GM18951 (cell line): ENCODE results near the gene GPR37L1.
"Not testable (repeated sequence)": the region's sequence is repeated elsewhere in the genome, so short reads cannot be mapped to it uniquely, and the experiment has no call there.

Source experiments
- POLR2A ChIP-seq: IDR thresholded peaks from 4 replicates; pipeline ENCODE4 v1.6.1; 2011; ENCODE audit warnings: mild to moderate bottlenecking; ENCODE audit not compliant: insufficient read length, insufficient read depth; ENCODE audit errors: extremely low read depth
- in situ Hi-C: fragments of 300-500 bp; cut with MboI; formaldehyde crosslinking; loops from one replicate; pipeline ENCODE4 v1.12.0; 2022; ENCODE audit warnings: low sequenced_read_pairs, mixed read lengths, inconsistent platforms; ENCODE audit not compliant: unreplicated experiment

GPR37L1 gene

GRCh38 chr1:202090994-202091393 is 31.7 kb upstream of the GPR37L1 start:
- in situ Hi-C loops: no loop called here
- no peak for TF ChIP-seq POLR2A

- in situ Hi-C loops: no loop called here
- no peak for TF ChIP-seq POLR2A
Measured at GRCh38 chr1:202093858-202094257, 28.9 kb upstream of the GPR37L1 start.

DNA sequence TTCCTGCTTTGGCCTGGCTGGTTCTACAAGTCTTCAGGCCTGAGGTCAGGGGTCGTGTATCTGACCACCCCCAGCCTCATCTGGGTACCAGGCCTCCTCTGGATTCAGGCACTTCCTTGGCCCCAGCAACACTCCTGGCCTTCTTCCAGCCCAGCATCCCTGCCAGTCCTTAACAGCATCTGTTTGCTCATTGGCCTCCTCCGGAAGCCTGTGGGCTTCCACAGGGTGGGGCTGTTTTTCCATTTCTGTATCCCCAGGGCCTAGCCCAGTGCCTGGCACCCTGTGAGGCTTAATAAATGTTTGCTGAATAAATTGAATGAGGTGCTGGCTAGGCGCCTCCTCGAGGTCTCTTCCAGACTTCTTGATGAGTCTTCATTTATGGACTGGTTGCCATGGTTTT is 21.5 kb upstream of the GPR37L1 start:
- in situ Hi-C loops: no loop called here
- TF ChIP-seq POLR2A: no peak

DNA sequence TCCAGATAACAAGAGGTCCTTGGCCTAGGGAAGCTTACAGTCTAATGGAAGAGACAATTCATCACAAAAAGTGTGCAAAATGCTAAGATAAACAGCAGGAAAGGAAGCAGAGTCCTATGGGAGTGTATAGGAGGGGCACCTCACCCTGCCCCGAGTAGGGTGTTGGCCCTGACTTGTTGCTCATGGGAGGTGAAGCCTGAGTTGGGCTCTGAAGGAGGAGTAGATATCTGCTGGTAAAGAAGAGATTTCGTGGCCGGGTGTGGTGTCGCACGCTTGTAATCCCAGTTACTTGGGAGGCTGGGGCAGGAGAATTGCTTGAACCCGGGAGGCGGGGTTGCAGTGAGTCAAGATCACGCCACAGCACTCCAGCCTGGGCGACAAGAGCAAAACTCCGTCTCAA is 18.6 kb upstream of the GPR37L1 start:
- in situ Hi-C loops: no loop called here
- no peak for TF ChIP-seq POLR2A

DNA sequence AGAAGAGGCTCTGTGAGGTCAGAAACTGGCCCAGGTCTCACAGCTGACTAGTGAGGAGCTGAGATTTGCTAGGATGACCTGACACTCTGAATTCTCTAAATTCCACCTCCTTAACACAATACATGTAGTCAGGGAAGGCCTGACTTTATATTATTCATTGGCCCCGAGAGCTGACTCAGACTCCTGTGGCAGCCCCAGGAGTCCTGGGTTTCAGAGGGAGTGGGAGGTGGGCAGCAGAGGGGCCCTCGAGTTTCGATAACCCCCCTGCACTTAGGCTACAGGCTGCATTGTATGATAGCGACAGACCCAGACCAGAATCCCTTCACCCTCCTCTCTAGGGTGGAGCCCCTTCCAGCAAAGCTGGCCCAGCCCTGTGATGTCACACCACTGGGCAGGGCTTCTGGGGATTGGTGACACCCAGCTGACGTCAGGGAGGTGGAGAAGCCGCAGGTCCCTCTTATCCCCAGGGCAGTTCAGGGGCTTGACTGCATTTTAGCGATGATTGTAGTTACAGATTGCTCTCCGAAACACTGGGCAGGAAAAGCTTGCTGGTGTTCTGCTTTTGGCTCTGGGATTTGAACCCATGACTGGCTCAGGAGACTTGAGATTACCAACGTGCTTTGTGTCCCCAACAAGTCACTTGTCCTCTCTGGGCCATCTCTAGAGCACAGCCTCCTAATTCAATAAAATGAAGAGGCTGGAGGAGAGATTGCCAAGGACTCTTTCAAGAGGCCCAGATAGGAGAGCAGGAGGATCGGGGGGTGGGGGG is 17.0 kb upstream of the GPR37L1 start:
- no peak for TF ChIP-seq POLR2A
- in situ Hi-C loops: no loop called here

DNA sequence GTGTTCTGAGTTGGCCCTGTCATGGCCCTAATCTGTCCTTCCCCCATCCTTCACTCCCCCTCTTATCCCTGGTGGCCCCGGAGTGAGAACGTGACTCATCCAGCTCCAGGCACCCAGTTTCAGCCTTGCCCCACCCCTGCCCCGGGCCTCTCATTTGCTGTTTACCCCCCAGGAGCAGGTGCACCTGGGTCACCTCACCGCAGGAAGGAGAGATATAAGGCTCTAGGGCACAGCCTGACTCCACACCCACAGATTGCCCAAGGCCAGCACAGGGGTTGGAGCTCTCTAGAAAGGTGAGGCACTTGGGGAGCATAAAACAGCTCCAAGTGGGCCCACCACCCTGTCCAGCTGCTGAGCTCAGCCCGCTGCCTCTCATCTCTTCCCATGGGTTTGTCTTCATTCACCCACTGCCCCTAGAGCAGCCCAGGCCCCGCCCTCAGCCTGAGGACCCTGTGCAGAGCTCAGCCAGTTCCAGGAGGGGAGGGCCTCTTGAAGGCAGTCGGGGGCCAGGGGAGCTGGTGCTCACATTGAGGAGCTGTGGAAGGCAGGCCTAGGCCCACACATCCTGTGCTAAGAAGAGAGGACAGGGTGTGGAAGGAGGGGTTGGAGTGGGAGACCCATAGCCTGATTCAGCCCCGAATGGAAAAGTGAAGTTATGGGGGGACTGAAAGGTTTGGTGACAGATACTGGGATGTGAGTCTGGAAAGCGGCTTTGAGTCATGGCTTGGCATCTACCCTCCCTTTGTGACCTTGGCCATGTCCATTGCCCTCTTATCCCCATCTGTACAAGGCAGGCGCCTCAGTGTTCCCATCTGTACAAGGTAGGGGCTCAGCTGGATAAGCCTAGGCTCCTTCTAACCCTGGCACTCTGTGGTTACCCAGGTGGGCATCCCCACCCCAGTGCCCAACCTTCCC is 16.1 kb upstream of the GPR37L1 start:
- no peak for TF ChIP-seq POLR2A
- in situ Hi-C loops: no loop called here

- TF ChIP-seq POLR2A: no peak
- in situ Hi-C loops: no loop called here
Measured at GRCh38 chr1:202107321-202107761, 15.4 kb upstream of the GPR37L1 start.

- no peak for TF ChIP-seq POLR2A
- in situ Hi-C loops: no loop called here
Measured at GRCh38 chr1:202107801-202108731, 14.7 kb upstream of the GPR37L1 start.

DNA sequence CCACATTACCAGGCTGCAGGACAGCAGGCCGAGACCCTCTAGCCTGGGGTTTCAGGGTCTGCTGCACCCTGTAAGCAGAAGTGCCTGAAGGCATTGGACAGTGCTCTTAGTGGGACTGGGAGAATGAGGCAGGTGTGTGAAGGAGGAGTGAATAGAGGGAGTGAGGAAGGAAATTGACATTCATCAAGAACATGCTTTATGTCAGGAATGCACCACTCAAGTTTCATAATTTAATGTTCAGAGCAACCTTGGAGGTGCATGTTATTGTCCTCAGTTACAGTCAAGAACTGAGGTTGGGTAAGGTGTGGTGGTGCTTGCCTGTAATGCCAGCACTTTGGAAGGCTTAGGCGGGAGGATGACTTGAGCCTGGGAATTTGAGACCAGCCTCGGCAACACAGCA is 11.7 kb upstream of the GPR37L1 start:
- in situ Hi-C loops: no loop called here
- no peak for TF ChIP-seq POLR2A

GRCh38 chr1:202111589-202111988 is 11.1 kb upstream of the GPR37L1 start:
- in situ Hi-C loops: not testable (repeated sequence)

GRCh38 chr1:202112859-202113689 is 9.6 kb upstream of the GPR37L1 start:
- no peak for TF ChIP-seq POLR2A
- in situ Hi-C loops: no loop called here

GRCh38 chr1:202113690-202114300 is 8.9 kb upstream of the GPR37L1 start:
- TF ChIP-seq POLR2A: no peak
- in situ Hi-C loops: no loop called here
